HuH-7.5 (cell line): Measurements from ENCODE around the gene PTPRN2.
"Not testable (repeated sequence)": the region's sequence is repeated elsewhere in the genome, so short reads cannot be mapped to it uniquely, and the experiment has no call there.

Experiments
- DNase-seq: peaks from one replicate; pipeline ENCODE4 v3.0.0; 2011; ENCODE audit warnings: low spot score

PTPRN2 gene

DNA sequence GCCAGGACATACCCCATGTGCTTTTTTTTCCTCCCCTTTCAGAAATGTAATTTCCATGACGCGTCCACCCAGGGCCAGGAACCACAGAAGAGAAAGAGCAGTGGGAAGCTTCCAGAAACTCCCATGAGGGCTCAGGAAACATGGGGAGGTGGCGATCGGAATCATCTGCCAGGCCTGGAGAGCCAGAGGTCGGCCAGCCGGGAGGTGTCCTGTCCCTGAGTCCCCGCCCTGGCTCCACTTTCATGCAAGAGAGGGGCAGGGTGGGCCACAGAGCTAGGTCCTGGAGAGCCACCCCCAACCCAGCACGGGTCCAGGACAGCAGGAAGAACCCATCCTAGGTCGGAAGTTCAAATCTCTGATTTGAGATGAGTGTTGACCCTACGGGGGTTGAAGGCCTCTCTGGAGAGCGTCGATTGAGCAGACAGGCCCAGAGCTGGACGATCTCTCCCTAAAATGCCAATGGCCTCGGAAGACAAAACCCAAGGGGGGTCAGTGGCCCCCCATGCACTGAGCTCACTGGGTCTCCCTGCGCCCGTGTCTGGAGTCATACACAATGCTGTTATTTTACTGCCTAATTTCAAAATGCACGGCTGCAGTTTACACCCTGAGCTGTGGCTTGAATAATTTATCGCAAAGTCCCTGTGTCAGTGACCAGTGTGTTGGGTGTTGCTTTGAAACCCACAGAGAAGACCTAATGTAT is 594.1 kb downstream of the PTPRN2 start:
- DNase-seq: no peak

DNA sequence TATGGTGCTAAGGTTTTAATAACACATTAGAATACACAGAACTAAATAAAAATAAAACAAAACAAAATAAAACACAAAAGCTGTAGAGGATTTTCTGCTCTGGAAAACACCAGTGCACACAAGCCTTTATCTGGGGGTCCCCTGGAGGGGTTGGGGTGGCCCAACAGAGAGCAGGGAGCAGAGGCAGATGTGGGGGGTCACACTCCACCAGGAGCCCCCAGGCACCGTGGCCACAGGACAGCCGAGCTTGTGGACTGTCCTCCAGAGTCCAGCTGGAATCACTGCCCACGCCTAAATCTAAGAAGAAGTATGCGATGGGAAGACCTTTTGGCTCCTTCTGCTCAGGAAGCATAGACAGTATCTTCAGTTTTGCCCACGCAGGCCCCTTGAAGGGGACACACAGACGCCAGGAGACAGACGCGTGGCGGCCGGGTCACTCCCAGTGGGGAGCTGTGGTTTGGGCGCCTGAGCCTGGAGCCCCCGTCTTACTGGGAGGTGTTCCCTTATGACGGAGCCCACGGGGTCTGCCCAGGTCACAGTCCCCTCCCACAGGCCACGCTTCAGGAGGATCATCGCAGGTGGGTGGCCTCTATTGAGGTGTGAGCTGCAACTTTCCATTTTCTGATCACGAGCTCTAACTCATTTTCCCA is 595.0 kb downstream of the PTPRN2 start:
- no peak for DNase-seq

DNA sequence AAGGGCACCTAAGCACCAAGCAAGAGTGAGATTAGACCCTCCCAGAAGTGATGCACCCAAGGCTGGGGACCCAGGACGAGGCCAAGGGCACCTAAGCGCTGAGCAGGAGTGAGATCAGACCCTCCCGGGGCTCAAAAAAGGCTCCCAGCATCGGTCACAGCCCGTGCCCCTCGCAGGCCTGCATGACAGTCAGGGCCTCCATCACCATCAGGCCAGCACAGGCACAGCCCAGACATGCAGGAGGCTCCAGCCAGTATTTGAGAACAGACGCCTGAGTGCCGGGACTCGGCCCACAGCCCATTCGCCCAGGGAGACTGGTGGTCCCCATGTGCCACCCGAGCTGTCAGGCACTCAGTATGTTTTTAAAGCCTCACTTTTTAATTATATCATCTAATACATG is 595.9 kb downstream of the PTPRN2 start:
- no peak for DNase-seq

DNA sequence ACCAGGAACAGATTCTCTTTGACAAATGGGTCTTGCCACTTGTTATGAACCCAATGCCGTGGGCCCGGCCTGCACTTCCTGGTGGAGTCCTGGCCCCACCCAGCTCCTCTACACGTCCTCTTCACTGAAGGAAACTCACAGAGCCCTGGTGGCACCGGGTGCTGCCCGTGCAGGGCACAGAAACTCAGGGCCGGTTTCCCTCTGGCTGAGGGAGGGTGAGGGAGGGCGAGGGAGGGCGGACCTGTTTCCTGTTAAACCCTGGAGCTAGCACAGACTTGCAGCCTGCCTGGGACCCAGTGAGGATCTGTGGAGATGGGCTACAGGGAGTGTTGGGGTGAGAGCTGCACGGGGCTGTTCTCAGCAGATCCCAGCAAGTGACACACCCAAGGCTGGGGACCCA is 596.3 kb downstream of the PTPRN2 start:
- no peak for DNase-seq

DNA sequence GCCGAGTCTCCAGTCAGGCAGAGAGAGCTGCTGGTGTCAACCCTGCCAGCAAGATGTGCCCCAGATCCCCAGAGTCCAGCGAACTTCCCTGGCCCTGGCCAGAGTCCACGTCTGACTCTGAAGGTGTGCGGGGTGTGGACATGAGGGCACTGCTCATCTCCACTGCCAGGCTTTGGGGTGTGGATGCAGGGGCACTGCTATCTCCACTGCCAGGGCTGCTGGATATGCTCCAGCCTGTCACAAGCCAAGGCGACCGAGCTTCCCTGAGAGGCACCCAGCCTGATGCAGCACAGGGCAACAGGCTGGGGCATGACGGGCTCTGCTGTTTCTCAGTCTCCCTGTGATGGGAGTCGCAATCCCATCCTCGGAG is 596.8 kb downstream of the PTPRN2 start:
- DNase-seq: no peak

GRCh38 chr7:157990226-157990880 is 597.3 kb downstream of the PTPRN2 start:
- DNase-seq: no peak

- no peak for DNase-seq
Observed at GRCh38 chr7:157989589-157989988, 598.0 kb downstream of the PTPRN2 start.

GRCh38 chr7:157987906-157988305 is 599.7 kb downstream of the PTPRN2 start:
- no peak for DNase-seq

GRCh38 chr7:157986051-157986450 is 601.6 kb downstream of the PTPRN2 start:
- no peak for DNase-seq

DNA sequence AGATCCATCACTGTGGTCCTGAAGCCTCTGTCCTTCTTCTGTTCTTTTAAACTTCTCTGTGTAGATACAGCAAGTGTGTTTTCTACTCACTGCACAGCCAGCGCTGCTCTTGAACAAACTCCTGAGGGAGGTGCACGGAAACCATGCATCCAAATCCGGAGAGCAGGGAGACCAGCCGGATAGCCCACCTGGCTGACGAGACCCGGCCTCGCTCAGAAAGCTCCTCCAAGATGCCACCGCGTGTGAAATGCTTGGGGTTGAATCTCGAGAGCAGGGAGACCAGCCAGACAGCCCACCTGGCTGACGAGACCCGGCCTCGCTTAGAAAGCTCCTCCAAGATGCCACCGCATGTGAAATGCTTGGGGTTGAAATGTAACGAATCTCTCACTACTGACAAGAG is 602.0 kb downstream of the PTPRN2 start:
- DNase-seq: no peak

DNA sequence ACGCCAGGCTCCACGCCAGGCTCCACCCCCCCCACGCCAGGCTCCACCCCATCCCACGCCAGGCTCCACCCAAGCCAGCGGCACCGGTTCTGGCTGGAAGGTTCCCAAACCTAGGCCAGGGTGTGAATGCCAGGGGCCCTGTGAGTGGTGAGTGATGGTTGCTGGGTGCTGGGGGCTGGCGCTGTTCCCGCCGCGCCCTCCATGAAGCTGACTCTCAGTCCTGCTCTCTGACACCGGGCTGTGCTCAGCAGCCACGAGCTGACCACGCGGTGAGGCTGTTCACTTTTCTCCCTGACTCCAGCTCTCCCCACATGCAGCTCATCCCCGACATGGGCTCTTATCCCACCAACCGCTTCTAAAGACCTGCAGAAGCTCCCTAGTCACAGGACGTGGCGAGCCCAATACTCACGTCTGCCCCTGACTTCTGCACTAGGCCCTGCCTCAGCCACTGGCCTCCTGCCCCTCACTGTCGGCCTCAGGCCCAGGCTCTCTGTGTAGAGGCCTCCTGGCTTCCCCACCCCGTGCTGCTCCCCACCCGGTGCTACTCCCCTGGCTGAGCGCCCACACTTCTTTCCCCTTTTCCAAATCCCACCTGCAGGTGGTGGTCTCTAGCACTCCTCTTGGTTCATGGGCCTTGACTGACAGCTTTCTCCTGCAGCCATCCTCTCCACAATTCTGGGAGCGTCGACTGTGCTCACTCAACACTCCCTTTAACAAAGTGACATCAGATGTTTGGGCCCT is 603.0 kb downstream of the PTPRN2 start:
- DNase-seq: no peak

DNA sequence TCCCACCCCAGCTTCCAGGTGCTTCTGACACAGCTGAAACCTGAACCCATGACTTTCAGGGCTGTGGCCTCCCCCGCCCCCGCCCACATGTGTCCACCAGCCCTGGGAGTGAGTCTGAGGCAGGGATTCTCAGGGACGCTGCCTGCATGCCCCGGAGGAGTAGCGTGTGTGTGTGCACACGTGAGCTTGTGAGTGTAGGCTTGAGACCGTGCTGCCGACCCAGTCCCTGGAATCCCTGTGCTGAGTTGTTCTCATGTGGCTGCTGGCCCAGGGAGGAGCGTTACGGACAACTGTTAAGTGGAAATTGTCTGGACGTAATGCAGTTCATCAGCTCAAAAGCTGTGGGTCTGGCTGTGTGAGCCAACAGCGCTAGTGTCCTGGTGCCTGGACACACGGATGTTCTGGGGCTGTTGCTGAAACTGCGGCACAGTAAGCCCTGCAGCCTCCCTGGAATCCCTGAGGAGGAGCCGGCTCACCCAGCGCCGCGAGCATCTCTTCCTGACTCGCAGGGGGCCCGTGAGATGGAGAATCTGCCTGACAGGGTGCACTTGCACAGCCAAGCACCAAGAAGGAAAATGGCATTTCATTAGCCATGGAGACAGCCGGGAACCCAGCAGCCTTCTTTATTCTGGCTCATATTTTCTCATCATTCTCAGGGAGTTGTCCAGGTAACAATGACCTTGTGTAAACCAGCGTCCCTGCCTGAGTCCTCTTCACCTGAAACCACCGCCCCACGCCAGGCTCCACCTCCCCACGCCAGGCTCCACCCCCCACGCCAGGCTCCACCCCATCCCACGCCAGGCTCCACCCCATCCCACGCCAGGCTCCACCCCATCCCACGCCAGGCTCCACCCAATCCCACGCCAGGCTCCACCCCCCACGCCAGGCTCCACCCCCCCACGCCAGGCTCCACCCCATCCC is 603.9 kb downstream of the PTPRN2 start:
- no peak for DNase-seq

DNA sequence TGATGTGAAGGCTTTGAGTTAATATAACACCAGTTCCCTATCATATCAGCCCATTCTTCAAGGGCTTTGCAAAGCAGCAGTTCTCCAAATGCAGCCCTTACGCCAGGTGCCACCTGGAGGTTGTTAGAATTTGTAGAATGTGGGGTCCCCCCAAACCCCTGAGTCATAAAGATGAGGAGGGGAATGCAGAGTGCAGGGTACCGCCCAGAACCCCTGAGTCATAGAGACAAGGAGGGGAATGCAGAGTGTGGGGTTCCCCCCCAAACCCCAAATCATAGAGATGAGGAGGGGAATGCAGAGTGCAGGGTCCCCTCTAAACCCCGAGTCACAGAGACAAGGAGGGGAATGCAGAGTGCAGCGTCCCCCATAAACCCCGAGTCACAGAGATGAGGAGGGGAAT is 605.8 kb downstream of the PTPRN2 start:
- no peak for DNase-seq

GRCh38 chr7:157980774-157981173 is 606.8 kb downstream of the PTPRN2 start:
- DNase-seq: no peak

DNA sequence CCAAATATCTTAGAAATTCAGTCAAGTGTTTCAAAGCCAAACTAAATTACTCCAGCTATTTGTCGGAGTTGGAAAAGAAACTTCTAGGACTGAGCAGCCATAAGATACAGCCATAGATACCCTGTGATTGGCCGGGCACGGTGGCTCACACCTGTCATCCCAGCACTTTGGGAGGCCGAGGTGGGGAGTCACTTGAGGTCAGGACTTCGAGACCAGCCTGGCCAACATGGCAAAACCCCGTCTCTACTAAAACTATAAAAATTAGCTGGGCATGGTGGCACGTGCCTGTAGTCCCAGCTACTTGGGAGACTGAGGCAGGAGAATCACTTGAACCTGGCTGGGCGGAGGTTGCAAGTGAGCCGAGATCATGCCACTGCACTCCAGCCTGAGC is 607.3 kb downstream of the PTPRN2 start:
- not testable (repeated sequence) for DNase-seq

GRCh38 chr7:157979636-157980340 is 607.8 kb downstream of the PTPRN2 start:
- no peak for DNase-seq

DNA sequence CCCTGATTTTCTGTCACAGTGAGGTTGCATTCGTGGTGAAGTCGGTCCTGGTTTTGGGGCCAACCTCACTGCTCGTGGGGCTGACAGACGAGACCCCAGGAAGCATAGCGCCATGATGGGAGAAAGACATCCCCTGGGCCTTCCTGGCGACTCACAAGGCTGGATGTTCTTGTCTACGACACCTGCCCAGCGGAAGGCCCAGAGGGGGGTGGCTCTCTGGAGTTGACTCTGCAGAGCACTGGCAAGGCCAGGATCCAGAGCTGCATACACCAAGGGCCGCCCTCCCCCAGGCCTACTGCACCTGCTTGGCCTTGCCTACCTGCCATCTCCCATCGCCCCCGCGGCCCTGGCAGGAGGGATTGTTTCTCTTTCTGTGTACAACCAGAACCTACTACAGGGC is 608.9 kb downstream of the PTPRN2 start:
- no peak for DNase-seq

DNA sequence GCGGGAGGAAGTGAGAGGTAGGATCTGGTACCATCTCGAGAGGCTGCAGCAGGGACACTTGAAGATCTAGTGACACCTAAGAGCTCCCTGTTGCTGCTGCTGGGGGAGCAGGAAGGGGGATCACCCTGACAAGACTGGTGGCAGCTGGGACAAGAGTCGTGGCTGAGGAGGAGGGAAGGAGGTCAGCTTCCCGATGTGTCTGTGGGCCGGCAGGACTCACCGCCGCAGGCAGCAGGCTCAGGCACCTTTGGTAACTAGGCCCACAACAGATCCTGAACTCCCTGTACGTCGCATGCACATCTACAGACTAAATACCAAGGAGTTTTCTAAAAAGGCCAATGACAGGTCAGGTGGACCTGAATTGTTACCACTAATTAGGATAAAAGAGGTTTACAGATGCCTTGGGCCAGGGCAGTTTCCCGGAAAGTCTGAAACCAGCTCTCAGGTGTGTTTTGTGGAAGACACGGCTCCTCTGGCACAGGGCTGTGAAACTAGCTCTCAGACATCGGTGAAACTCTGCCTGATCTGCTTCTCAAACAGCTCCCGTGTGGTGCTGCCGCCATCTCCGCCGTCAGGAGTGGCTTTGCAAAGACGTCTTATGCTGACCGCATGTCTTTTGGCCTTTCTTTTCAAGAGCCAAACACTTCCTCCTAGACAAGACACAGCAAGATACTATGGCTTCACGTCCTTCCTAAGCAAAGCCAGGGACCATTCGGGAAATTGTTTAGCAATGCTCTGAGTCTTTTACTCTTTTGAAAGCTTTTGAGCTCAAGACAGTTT is 609.7 kb downstream of the PTPRN2 start:
- no peak for DNase-seq

- DNase-seq: no peak
Observed at GRCh38 chr7:157977306-157977705, 610.3 kb downstream of the PTPRN2 start.

- no peak for DNase-seq
Observed at GRCh38 chr7:157976406-157976805, 611.2 kb downstream of the PTPRN2 start.
